Placental epithelial cell (primary cell): ENCODE data around the gene KRT6B. TPM values are rescaled to one million over a fixed set of nuclear protein-coding genes. Genes with fewer than 3 reads are reported as not detected.

Source experiments
- total RNA-seq: library from RNA; depleted of rRNA; stranded (reverse); fragments of >200 nt; gene quantifications from 2 replicates; pipeline ENCODE4 v1.2.3, GENCODE V29; 2012

Gene KRT6B
- 1.2 and 2.9 TPM in 2 replicates for total RNA-seq

DNA sequence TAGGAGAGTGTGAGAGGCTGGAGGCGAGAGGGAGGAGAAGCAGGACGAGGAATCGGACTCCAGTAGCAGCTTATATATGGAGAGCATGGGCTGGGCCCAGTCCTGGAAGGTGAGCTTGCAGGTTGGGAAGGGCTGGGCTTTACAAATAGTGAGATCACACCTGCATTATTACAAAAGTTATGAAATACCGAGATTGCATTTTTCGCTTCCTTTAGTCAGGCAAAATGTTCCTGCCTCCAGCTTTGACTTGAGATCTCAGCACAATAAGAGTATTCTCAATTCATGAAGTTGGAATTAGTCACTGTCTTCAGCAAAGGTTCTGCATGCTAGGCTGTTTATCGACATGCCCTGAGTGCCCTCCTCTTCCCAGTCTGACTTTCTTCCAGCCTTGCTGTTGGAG lies at the start of gene KRT6B:
Gene KRT6B (minus strand): TSS at position 46 of the 400 bp plus-strand sequence. CDS start 68 bp downstream, outside the sequence.

GRCh38 chr12:52493172-52493571 lies 41.2 kb upstream of the KRT6B start, which contains the start of gene KRT6A:
Gene KRT6A, minus strand, starts transcription at chr12:52493257. Its CDS starts 69 bp downstream, at chr12:52493188.

GRCh38 chr12:52473768-52474167 lies 21.8 kb upstream of the KRT6B start, which contains the start of gene KRT6C:
Gene KRT6C, minus strand, starts transcription at chr12:52473805. Its CDS starts 68 bp downstream, at chr12:52473737.

GRCh38 chr12:52434081-52434733 lies 17.7 kb downstream of the KRT6B start, which contains the start of gene KRT75:
Gene KRT75, minus strand, starts transcription at chr12:52434371. Its CDS starts 67 bp downstream, at chr12:52434304.

GRCh38 chr12:52405922-52406385 lies 46.0 kb downstream of the KRT6B start, which contains the start of gene KRT82:
Gene KRT82, minus strand, starts transcription at chr12:52406335. Its CDS starts 58 bp downstream, at chr12:52406277.

Other genes starting within 250 kb of the KRT6B start
- gene KRT7, start 218.9 kb downstream of the KRT6B start, total RNA-seq = 636 and 2,495 TPM in 2 replicates
- not detected in 2 replicates for gene KRT86, start 177.5 kb downstream of the KRT6B start, total RNA-seq
- gene KRT81, start 160.6 kb downstream of the KRT6B start, total RNA-seq = not detected in 2 replicates
- gene KRT83, start 130.7 kb downstream of the KRT6B start, total RNA-seq = not detected in 2 replicates
- under 0.01 TPM in 1 of 2 replicates, not detected in the other for gene KRT85, start 84.7 kb downstream of the KRT6B start, total RNA-seq
- not detected in 2 replicates for gene KRT84, start 66.5 kb downstream of the KRT6B start, total RNA-seq
- not detected in 2 replicates for gene KRT82, start 45.8 kb downstream of the KRT6B start, total RNA-seq
- gene KRT75, start 17.8 kb downstream of the KRT6B start, total RNA-seq = not detected in 2 replicates
- gene KRT6C, start 21.7 kb upstream of the KRT6B start, total RNA-seq = 6.3 and 9.3 TPM in 2 replicates
- 2,135 and 6,405 TPM in 2 replicates for gene KRT6A, start 41.1 kb upstream of the KRT6B start, total RNA-seq
- gene KRT5, start 68.2 kb upstream of the KRT6B start, total RNA-seq = 884 and 2,107 TPM in 2 replicates
- under 0.01 and 0.22 TPM in 2 replicates for gene KRT71, start 101.0 kb upstream of the KRT6B start, total RNA-seq
- gene KRT74, start 121.7 kb upstream of the KRT6B start, total RNA-seq = not detected in 2 replicates
- gene KRT72, start 149.3 kb upstream of the KRT6B start, total RNA-seq = not detected in 2 replicates
- not detected in 2 replicates for gene KRT73, start 166.4 kb upstream of the KRT6B start, total RNA-seq
- not detected in 2 replicates for gene KRT2, start 200.1 kb upstream of the KRT6B start, total RNA-seq
- not detected in 2 replicates for gene KRT1, start 228.3 kb upstream of the KRT6B start, total RNA-seq